MM.1S (cell line): ENCODE data around the gene CASQ1.

Experiments used
- DNase-seq: peaks from one replicate; pipeline ENCODE4 v3.0.0-alpha.2; 2015
- H2AFZ ChIP-seq: fragments of 300-600 bp; sonication (generic); 2 replicates; pipeline ENCODE4 v1.6.0; 2016; ENCODE audit warnings: antibody characterized with exemption, low read length
- H3F3A ChIP-seq: fragments of 300-600 bp; sonication (generic); 2 replicates; pipeline ENCODE4 v1.6.1; 2016; ENCODE audit warnings: mild to moderate bottlenecking, antibody characterized with exemption, low read length, moderate library complexity, mixed read lengths; ENCODE audit not compliant: insufficient read depth
- H3K27ac ChIP-seq: fragments of 300-600 bp; sonication (generic); 2 replicates; pipeline ENCODE4 v1.5.1; 2016; ENCODE audit warnings: mild to moderate bottlenecking, low read length
- H3K27me3 ChIP-seq: fragments of 300-600 bp; sonication (generic); replicated peaks from 2 replicates; pipeline ENCODE4 v1.6.0; 2016; ENCODE audit warnings: low read length; ENCODE audit not compliant: insufficient read depth
- H3K36me3 ChIP-seq: fragments of 300-600 bp; sonication (generic); replicated peaks from 2 replicates; pipeline ENCODE4 v1.6.1; 2016; ENCODE audit warnings: mild to moderate bottlenecking, low read length, mixed read lengths; ENCODE audit not compliant: insufficient read depth
- H3K4me1 ChIP-seq: fragments of 300-600 bp; sonication (generic); 2 replicates; pipeline ENCODE4 v1.6.1; 2016; ENCODE audit warnings: low read length, mixed read lengths
- H3K4me2 ChIP-seq: fragments of 300-600 bp; sonication (generic); 2 replicates; pipeline ENCODE4 v1.6.0; 2016; ENCODE audit warnings: low read depth, low read length
- H3K4me3 ChIP-seq: fragments of 300-600 bp; sonication (generic); 2 replicates; pipeline ENCODE4 v1.5.1; 2016; ENCODE audit warnings: low read length, mixed read lengths
- H3K79me2 ChIP-seq: fragments of 300-600 bp; sonication (generic); 2 replicates; pipeline ENCODE4 v1.6.1; 2016; ENCODE audit warnings: mixed run types, low read length, mixed read lengths
- H3K9ac ChIP-seq: fragments of 300-600 bp; sonication (generic); 2 replicates; pipeline ENCODE4 v1.6.1; 2016; ENCODE audit warnings: low read length, mixed read lengths
- H3K9me2 ChIP-seq: fragments of 300-600 bp; sonication (generic); replicated peaks from 2 replicates; pipeline ENCODE4 v1.6.1; 2016; ENCODE audit warnings: mild to moderate bottlenecking, low read length, mixed read lengths; ENCODE audit not compliant: insufficient read depth
- H3K9me3 ChIP-seq: fragments of 300-600 bp; sonication (generic); replicated peaks from 2 replicates; pipeline ENCODE4 v1.6.1; 2016; ENCODE audit warnings: mild to moderate bottlenecking, low read length, mixed read lengths; ENCODE audit not compliant: insufficient read depth
- H4K20me1 ChIP-seq: fragments of 300-600 bp; sonication (generic); 2 replicates; pipeline ENCODE4 v1.6.1; 2016; ENCODE audit warnings: mild to moderate bottlenecking, low read length, moderate library complexity, mixed read lengths; ENCODE audit not compliant: insufficient read depth
- EZH2 ChIP-seq: fragments of 300-600 bp; sonication (generic); optimal IDR thresholded peaks from 2 replicates; pipeline ENCODE3; 2017; ENCODE audit warnings: low read depth, mild to moderate bottlenecking, antibody characterized with exemption, low read length, mixed read lengths
- EZH2phosphoT487 ChIP-seq: fragments of 300-600 bp; sonication (generic); IDR thresholded peaks from 2 replicates; pipeline ENCODE4 v1.6.1; 2018; ENCODE audit warnings: antibody characterized with exemption, low read length
- TF ChIP-seq, protein P1 (sequence below): fragments of 300-600 bp; sonication (generic); IDR thresholded peaks from 2 replicates; pipeline ENCODE4 v1.5.1; 2016; ENCODE audit warnings: antibody characterized with exemption, low read length, mixed read lengths

Gene CASQ1

DNA sequence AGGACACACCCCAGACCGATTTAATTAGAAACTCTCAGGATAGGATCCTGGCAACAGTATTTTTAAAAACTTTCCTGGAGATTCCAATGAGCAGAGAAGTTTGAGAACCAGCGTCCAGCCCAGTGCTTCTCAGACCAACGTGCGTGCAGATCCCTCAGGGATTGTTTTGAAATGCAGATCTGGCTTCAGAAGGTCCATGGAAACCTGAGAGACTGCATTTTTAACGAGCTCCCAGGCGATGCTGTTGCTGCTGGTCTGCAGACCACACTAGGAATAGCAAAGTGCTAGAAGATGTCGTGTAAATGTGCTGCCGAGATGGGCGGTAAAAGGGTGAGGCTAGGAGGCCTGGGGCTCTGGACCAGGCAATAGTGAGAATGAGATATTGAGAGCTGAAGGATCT is 18.4 kb upstream of the CASQ1 start:
- Histone ChIP-seq H3K4me2 (no peak overlapping the region), H3K9ac (no peak overlapping the region), H4K20me1 (no peaks in the 10 kb centered on the region), H3K79me2 (no peaks in the 10 kb centered on the region), H3K9me3 (no peaks in the 10 kb centered on the region), H3K36me3 (no peaks in the 10 kb centered on the region), H3F3A (no peaks in the 10 kb centered on the region), H3K27me3 (peaks cover 8% of the 10 kb centered on the region; the same call in 1 of the 2 replicates), H2AFZ (no peak overlapping the region), H3K27ac (no peak overlapping the region), H3K4me3 (no peak overlapping the region), H3K4me1 (no peaks in the 10 kb centered on the region), H3K9me2 (no peaks in the 10 kb centered on the region)
- TF ChIP-seq EZH2 (no peak), EZH2phosphoT487 (no peak)
- TF ChIP-seq, protein P1, sequence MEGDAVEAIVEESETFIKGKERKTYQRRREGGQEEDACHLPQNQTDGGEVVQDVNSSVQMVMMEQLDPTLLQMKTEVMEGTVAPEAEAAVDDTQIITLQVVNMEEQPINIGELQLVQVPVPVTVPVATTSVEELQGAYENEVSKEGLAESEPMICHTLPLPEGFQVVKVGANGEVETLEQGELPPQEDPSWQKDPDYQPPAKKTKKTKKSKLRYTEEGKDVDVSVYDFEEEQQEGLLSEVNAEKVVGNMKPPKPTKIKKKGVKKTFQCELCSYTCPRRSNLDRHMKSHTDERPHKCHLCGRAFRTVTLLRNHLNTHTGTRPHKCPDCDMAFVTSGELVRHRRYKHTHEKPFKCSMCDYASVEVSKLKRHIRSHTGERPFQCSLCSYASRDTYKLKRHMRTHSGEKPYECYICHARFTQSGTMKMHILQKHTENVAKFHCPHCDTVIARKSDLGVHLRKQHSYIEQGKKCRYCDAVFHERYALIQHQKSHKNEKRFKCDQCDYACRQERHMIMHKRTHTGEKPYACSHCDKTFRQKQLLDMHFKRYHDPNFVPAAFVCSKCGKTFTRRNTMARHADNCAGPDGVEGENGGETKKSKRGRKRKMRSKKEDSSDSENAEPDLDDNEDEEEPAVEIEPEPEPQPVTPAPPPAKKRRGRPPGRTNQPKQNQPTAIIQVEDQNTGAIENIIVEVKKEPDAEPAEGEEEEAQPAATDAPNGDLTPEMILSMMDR, result no peak
- no peak for DNase-seq

DNA sequence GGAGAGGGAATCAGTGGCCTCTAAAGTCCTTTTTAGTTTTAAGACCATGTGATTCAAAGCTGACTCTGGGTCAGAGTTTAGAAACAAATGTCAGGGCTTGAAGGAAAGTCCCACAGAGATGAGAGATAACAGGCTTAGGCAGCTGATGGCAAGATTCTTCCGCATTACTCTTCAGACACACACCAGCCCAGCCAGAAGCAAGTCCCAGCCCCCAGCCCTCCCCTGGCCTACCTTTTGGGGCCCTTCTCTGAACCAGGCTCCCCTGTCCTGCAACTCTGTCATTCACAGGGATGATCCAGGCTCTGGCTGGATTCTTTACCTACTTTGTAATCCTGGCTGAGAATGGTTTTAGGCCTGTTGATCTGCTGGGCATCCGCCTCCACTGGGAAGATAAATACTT is 13.1 kb upstream of the CASQ1 start:
- DNase-seq, result no peak
- no peak overlapping the region for H3K4me3 ChIP-seq
- H3K27ac ChIP-seq, result no peak overlapping the region
- H3K79me2 ChIP-seq, result no peaks in the 10 kb centered on the region
- no peak overlapping the region for H2AFZ ChIP-seq
- H3K9me2 ChIP-seq, result no peaks in the 10 kb centered on the region
- H3K36me3 ChIP-seq, result no peaks in the 10 kb centered on the region
- no peak for TF ChIP-seq EZH2
- TF ChIP-seq, protein P1, result no peak
- no peak for TF ChIP-seq EZH2phosphoT487
- no peak overlapping the region for H3K9ac ChIP-seq
- no peaks in the 10 kb centered on the region for H3K9me3 ChIP-seq
- H3F3A ChIP-seq, result no peaks in the 10 kb centered on the region
- no peaks in the 10 kb centered on the region for H3K4me1 ChIP-seq
- no peaks in the 10 kb centered on the region for H4K20me1 ChIP-seq
- H3K4me2 ChIP-seq, result no peak overlapping the region
- H3K27me3 ChIP-seq, result no peaks in the 10 kb centered on the region

DNA sequence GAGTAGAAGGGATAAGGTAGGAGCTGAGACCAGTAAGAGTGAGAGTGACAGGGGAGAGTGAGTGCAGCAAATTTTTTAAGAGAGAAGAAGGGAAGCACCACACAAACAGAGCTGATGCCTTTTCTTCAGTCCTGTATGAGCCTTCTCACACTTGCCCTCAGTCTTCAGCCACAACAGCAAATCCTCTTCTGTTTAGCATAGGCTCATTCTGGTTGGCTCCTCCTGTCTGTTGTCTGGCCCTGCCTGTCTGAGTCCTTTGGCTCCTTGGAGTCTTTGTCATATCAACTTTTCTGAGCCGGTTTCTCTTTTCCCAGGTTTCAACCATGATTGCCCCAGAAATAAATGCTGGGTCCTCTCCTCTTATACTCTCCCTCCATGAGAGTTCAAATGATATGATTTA is 12.7 kb upstream of the CASQ1 start:
- H3K36me3 ChIP-seq, result no peaks in the 10 kb centered on the region

More for the DNA sequence above, 12.7 kb upstream of the CASQ1 start:
- no peaks in the 10 kb centered on the region for H3K9me2 ChIP-seq
- H2AFZ ChIP-seq, result no peak overlapping the region
- no peak overlapping the region for H3K27ac ChIP-seq
- no peaks in the 10 kb centered on the region for H3F3A ChIP-seq
- H3K4me3 ChIP-seq, result no peak overlapping the region
- no peaks in the 10 kb centered on the region for H3K9me3 ChIP-seq
- H3K27me3 ChIP-seq, result no peaks in the 10 kb centered on the region
- no peak for DNase-seq
- H3K4me2 ChIP-seq, result no peak overlapping the region
- H3K79me2 ChIP-seq, result no peaks in the 10 kb centered on the region
- TF ChIP-seq EZH2 (no peak), EZH2phosphoT487 (no peak)
- TF ChIP-seq, protein P1, result no peak
- H4K20me1 ChIP-seq, result no peaks in the 10 kb centered on the region
- H3K4me1 ChIP-seq, result no peaks in the 10 kb centered on the region
- H3K9ac ChIP-seq, result no peak overlapping the region
